HG03064 (cell line): ENCODE measurements around the gene PCIF1.
A peak's percentile ranks its signal among the peaks of the same experiment; 100 is the strongest.
"Not testable (repeated sequence)": the region's sequence is repeated elsewhere in the genome, so short reads cannot be mapped to it uniquely, and the experiment has no call there.

Source experiments
- ATAC-seq: cut with Tn5 transposase; IDR thresholded peaks from one replicate; pipeline ENCODE4 v1.9.1; 2021; ENCODE audit warnings: low read depth; ENCODE audit not compliant: unreplicated experiment

PCIF1 gene

GRCh38 chr20:45921337-45922189 is 12.9 kb upstream of the PCIF1 start:
- no peak for ATAC-seq

DNA sequence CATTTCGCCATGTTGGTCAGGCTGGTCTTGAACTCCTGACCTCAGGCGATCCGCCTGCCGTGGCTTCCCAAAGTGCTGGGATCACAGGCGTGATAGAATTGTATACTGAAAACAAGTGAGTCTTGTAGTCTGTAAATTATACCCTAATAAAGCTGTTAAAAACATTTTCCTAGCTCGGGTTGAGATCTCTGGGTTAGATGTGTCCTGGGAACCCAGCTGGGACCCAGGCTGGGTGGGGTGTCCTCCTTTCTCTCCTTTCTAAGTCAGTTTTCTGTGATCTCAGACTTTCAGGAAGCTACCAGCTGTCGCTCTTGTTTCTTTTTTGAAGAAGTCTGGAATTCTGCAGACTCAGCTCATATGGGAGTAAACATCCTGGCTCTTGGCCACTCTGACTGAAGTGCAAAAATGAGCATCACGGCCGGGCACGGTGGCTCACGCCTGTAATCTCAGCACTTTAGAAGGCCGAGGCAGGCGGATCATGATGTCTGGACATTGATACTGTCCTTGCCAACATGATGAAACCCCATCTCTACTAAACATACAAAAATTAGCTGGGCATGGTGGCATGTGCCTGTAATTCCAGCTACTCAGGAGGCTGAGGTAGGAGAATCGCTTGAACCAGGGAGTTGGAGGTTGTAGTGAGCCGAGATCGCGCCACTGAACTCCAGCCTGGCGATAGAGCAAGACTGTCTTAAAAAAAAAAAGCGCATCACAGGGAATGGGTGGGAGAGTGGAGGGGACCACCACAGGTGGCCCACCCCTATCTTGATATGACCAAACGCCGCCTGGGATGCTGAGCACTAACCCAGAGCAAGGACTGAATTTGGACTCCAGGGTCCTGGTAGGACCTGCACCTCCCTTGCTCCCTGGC is 9.9 kb upstream of the PCIF1 start:
- ATAC-seq = no peak

GRCh38 chr20:45925821-45926506 is 8.5 kb upstream of the PCIF1 start:
- ATAC-seq = no peak

DNA sequence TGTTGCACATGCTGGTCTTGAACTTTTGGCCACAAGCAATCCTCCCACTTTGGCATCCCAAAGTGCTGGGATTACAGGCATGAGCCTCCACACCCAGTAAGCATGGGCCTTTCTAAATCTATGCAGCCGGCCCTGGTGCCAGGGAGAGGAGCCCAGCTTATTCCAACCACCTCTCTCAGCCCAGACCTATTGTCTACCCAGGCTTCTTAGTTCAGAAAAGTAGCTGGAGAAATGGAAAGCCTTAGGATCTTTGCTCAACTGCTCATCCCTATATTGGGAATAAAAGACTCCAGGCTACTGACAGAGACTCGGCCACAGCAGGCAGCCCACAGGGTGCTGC is 7.8 kb upstream of the PCIF1 start:
- ATAC-seq = no peak

DNA sequence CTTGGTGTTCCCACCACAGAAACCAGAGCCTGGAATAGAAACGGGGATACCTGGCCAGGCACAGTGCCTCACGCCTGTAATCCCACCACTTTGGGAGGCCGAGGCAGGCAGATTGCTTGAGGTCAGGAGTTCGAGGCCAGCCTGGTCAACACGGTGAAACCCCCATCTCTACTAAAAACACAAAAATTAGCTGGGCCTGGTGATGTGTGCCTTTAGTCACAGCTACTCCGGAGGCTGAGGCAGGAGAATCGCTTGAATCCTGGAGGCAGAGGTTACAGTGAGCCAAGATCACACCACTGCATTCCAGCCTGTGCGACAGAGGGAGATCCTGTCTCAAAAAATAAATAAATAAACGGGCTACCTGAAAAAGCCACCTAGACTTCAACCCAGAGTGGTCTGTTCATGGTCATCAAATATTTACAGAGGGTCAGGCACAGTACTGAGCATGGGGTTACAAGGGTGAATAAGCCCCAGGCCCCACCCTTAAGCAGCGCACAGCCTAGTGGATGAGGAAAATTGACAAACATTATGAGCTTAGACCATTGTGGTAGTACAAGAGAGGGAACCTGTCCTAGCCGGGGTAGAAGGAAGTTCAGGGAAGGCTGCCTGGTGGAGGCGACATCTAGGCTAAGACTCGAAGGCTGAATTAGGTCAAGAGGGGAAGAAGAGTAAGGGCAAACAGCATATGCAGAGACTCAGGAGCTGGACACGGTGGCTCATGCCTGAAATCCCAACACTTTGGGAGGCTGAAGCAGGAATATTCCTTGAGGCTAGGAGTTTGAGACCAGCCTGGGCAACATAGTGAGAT is 7.2 kb upstream of the PCIF1 start:
- no peak for ATAC-seq

DNA sequence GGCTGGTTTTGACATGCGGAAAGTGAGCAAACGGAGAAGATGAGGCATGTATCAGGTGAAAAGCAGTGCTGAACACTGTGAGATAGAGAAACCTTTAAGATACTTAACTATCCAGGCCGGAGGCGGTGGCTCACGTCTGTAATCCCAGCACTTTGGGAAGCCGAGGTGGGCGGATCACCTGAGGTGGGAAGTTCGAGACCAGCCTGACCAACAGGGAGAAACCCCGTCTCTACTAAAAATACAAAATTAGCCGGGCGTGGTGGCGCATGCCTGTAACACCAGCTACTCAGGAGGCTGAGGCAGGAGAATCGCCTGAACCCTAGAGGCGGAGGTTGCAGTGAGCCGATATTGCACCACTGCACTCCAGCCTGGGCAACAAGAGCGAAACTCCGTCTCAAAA is 2.8 kb upstream of the PCIF1 start:
- ATAC-seq = not testable (repeated sequence)

- ATAC-seq = peak; percentile 31
Measured at GRCh38 chr20:45933266-45934045, 1.0 kb upstream of the PCIF1 start.

DNA sequence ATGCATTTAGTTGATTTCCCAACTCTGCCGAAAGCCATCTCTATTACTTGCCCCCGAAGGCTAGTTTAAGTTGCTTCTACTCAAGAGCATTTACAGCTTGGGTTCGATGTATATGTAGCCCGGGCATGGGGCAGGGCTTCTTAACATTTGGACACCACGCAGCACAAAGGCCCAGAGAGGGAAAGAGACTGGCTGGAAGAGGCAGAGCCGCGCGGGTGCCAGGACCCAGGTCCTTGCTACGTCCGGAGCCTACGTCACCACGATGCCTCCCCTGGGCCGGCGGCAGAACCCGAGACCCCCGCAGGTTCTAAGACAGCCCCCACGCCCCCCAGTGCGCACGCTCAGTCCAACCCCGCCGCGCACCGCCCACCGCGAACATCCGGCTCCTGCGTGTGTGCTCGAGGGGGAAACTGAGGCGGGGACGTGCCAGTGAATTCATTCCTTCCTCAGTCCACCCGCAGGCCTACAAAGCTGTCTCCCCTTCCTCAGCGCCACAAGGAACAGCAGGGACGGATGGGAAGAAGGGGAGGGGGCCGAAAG is 367 bp upstream of the PCIF1 start:
- peak; percentile 5 for ATAC-seq

GRCh38 chr20:45935416-45936046 is 1.0 kb downstream of the PCIF1 start:
- peak; percentile 9 for ATAC-seq

- ATAC-seq = no peak
Measured at GRCh38 chr20:45937765-45938164, 3.3 kb downstream of the PCIF1 start.

GRCh38 chr20:45938727-45939438 is 4.4 kb downstream of the PCIF1 start:
- no peak for ATAC-seq

GRCh38 chr20:45940053-45940452 is 5.6 kb downstream of the PCIF1 start:
- no peak for ATAC-seq

GRCh38 chr20:45940469-45940868 is 6.0 kb downstream of the PCIF1 start:
- ATAC-seq = no peak

- ATAC-seq = no peak
Measured at GRCh38 chr20:45943613-45944012, 9.1 kb downstream of the PCIF1 start.

GRCh38 chr20:45944151-45944964 is 9.9 kb downstream of the PCIF1 start:
- no peak for ATAC-seq

GRCh38 chr20:45944965-45945677 is 10.6 kb downstream of the PCIF1 start:
- no peak for ATAC-seq

DNA sequence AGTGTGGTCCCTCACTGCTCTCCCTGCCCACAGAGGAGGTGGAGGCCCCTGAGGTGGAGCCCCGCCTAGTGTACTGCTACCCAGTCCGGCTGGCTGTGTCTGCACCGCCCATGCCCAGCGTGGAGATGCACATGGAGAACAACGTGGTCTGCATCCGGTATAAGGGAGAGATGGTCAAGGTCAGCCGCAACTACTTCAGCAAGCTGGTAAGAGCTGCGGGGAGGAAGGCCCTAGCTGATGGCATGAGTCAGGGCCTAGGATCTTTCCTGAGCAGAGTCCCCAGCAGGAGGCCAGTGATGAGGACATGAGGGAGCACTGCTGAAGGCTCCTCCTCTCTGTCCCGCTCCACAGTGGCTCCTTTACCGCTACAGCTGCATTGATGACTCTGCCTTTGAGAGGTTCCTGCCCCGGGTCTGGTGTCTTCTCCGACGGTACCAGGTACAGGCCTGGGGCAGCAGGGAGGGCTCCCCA is 11.2 kb downstream of the PCIF1 start:
- ATAC-seq = no peak
